HepG2 (cell line): ENCODE results near the gene SAMD14. TPM values are rescaled to one million over a fixed set of nuclear protein-coding genes. Genes with fewer than 3 reads are reported as not detected.

Experiments
- ATAC-seq: fragments of 200-7000 bp; cut with Tn5 transposase; 3 replicates; pipeline ENCODE4 v1.9.1; 2020; ENCODE audit warnings: mild to moderate bottlenecking, moderate library complexity
- BruUV-seq: library from RNA; stranded (reverse); fragments of 400-500 nt; replicated peaks from 2 replicates; lab custom pipeline; 2021; lab: Mats Ljungman, UMichigan
- CTCF ChIA-PET: fragments of 300-600 bp; formaldehyde crosslinking; extraction: SDS; loops from one replicate; lab custom pipeline; 2021; ENCODE audit warnings: low total read pairs, inconsistent platforms, low intra/inter-chr PET ratio; lab: Yijun Ruan, JAX
- POLR2A ChIA-PET: fragments of 350-600 bp; sonication (Branson Sonifier 250); formaldehyde crosslinking; loops from one replicate; lab custom pipeline; 2020; ENCODE audit warnings: antibody characterized with exemption, inconsistent platforms; lab: Yijun Ruan, JAX
- DNase-seq: peaks from one replicate; pipeline ENCODE4 v3.0.0-alpha.2; 2015; ENCODE audit warnings: low spot score
- FAIRE-seq: peaks from 3 replicates; lab custom pipeline; 2011; peaks lifted over from hg19 to GRCh38; lab: Jason Lieb, UNC
- H2AFZ ChIP-seq: one replicate; pipeline ENCODE4 v1.6.1; 2011; ENCODE audit warnings: low read length, inconsistent platforms
- H3K27ac ChIP-seq: fragments of 300-600 bp; 3 replicates; pipeline ENCODE4 v1.8.0; 2011; ENCODE audit warnings: mixed run types, mild to moderate bottlenecking, mixed read lengths, low read length, inconsistent platforms; ENCODE audit not compliant: insufficient read depth; ENCODE audit errors: extremely low read length
- H3K27me3 ChIP-seq, 2 experiments: fragments of 200-600 bp in 1 of 2; 2 replicates in 1 of 2; 3 replicates in 1 of 2; pipeline versions ENCODE4 v1.6.0 to v1.8.0; 2011; ENCODE audit warnings: low read length in 2 of 2, mild to moderate bottlenecking in 2 of 2, moderate library complexity in 2 of 2, inconsistent platforms in 1 of 2; ENCODE audit not compliant: insufficient read depth in 2 of 2, control insufficient read depth in 1 of 2
- H3K36me3 ChIP-seq, 2 experiments: fragments of 200-600 bp in 1 of 2; replicated peaks in 1 of 2; 2 replicates in 1 of 2; 3 replicates in 1 of 2; pipeline versions ENCODE4 v1.5.1 to v1.8.0; 2011; ENCODE audit warnings: low read length in 2 of 2, inconsistent platforms in 1 of 2; ENCODE audit not compliant: insufficient read depth in 2 of 2, control insufficient read depth in 1 of 2
- H3K4me1 ChIP-seq: 2 replicates; pipeline ENCODE4 v1.5.1; 2012; ENCODE audit warnings: low read length, inconsistent platforms; ENCODE audit not compliant: insufficient read depth
- H3K4me2 ChIP-seq: 2 replicates; pipeline ENCODE4 v1.6.0; 2011; ENCODE audit warnings: low read depth, low read length, inconsistent platforms
- H3K4me3 ChIP-seq, 3 experiments: fragments of 200-600 bp in 1 of 3; sonication (generic), shearing (Covaris generic) in 1 of 3; replicated peaks in 1 of 3; 2 replicates each; pipeline ENCODE4 v1.5.1; 2011 to 2016; ENCODE audit warnings: low read length in 3 of 3, inconsistent platforms in 2 of 3, low read depth in 2 of 3, mild to moderate bottlenecking in 2 of 3, control low read depth in 1 of 3, mixed read lengths in 1 of 3; ENCODE audit not compliant: insufficient read depth in 1 of 3
- H3K79me2 ChIP-seq: one replicate; pipeline ENCODE4 v1.6.1; 2011; ENCODE audit warnings: low read length, inconsistent platforms; ENCODE audit not compliant: insufficient read depth
- H3K9ac ChIP-seq: 2 replicates; pipeline ENCODE4 v1.6.0; 2011; ENCODE audit warnings: mild to moderate bottlenecking, low read depth, low read length, inconsistent platforms; ENCODE audit not compliant: insufficient read depth
- H3K9me3 ChIP-seq: 2 replicates; pipeline ENCODE4 v1.5.1; 2012; ENCODE audit warnings: mild to moderate bottlenecking, low read length
- H4K20me1 ChIP-seq: 2 replicates; pipeline ENCODE4 v1.6.0; 2011; ENCODE audit warnings: inconsistent platforms, mild to moderate bottlenecking, low read length, moderate library complexity; ENCODE audit not compliant: insufficient read depth
- AGO1 ChIP-seq: fragments of 200-400 bp; formaldehyde crosslinking; IDR thresholded peaks from 2 replicates; pipeline ENCODE4 v1.6.1; 2017; ENCODE audit warnings: mild to moderate bottlenecking, low read depth, low read length, moderate library complexity; ENCODE audit not compliant: poor library complexity, severe bottlenecking
- ARID2 ChIP-seq: sonication (generic); formaldehyde crosslinking; IDR thresholded peaks from 2 replicates; pipeline ENCODE4 v1.8.1; 2022; ENCODE audit warnings: mild to moderate bottlenecking, missing genetic modification reagents, borderline replicate concordance
- FUBP1 ChIP-seq: sonication (generic); formaldehyde crosslinking; IDR thresholded peaks from 2 replicates; pipeline ENCODE4 v1.5.1; 2020; ENCODE audit warnings: missing genetic modification reagents, mild to moderate bottlenecking, borderline replicate concordance
- HNF4A ChIP-seq: sonication (generic); formaldehyde crosslinking; IDR thresholded peaks from 2 replicates; pipeline ENCODE4 v1.4.0; 2020; ENCODE audit warnings: missing genetic modification reagents
- MTF1 ChIP-seq: sonication (generic); formaldehyde crosslinking; IDR thresholded peaks from 2 replicates; pipeline ENCODE4 v1.5.0; 2020; ENCODE audit warnings: missing genetic modification reagents
- RARG ChIP-seq: sonication (generic); formaldehyde crosslinking; IDR thresholded peaks from 2 replicates; pipeline ENCODE4 v1.4.0; 2020; ENCODE audit warnings: low read depth, mild to moderate bottlenecking, missing genetic modification reagents
- ZMAT3 ChIP-seq: sonication (generic); formaldehyde crosslinking; conservative IDR thresholded peaks from 2 replicates; pipeline ENCODE4 v1.7.0; 2021; ENCODE audit warnings: missing genetic modification reagents
- ZNF3 ChIP-seq: IDR thresholded peaks from 2 replicates; pipeline ENCODE4 v1.7.0; 2017; ENCODE audit warnings: inconsistent platforms
- ZNF430 ChIP-seq: sonication (generic); formaldehyde crosslinking; IDR thresholded peaks from 2 replicates; pipeline ENCODE4 v1.9.0; 2021; ENCODE audit warnings: mild to moderate bottlenecking, missing genetic modification reagents
- ZNF800 ChIP-seq: sonication (generic); formaldehyde crosslinking; IDR thresholded peaks from 2 replicates; pipeline ENCODE4 v1.4.0; 2020; ENCODE audit warnings: missing genetic modification reagents
- WGBS: methylation state at CpG from one replicate; pipeline ENCODE4 v1.1.6; 2017; ENCODE audit warnings: low lambda C conversion rate; 5-methylcytosine and 5-hydroxymethylcytosine counted together
- in situ Hi-C: cut with HindIII; loops from 2 replicates; pipeline ENCODE4 v1.10.0; 2017; ENCODE audit warnings: low pct_unique_long_range_greater_than_20kb; ENCODE audit not compliant: extremely low pct_ligation_motif_present
- intact Hi-C: fragments of 100-400 bp; cut with micrococcal nuclease; formaldehyde crosslinking; loops from one replicate; pipeline ENCODE4 v1.10.0; 2022; ENCODE audit not compliant: unreplicated experiment
- polyA plus RNA-seq, 8 experiments: library from polyadenylated mRNA; depleted of rRNA in 3 of 8; stranded (reverse) in 7 of 8; unstranded in 1 of 8; fragments of >200 nt; fragmentation: Illumina TruSeq in 4 of 8; extraction: Trizol in 4 of 8; gene quantifications; 2 replicates each; pipeline versions ENCODE4 v1.2.1 to v1.2.3, GENCODE V29; 2011 to 2016; ENCODE audit warnings: low read depth in 4 of 8, missing spikeins in 1 of 8, mixed read lengths in 1 of 8; ENCODE audit not compliant: insufficient read depth in 1 of 8
- total RNA-seq, 5 experiments: library from RNA; depleted of rRNA; stranded (reverse); fragments of >200 nt; fragmentation: Illumina TruSeq; extraction: Trizol; gene quantifications; 2 replicates each; pipeline ENCODE4 v1.2.3, GENCODE V29; 2016; ENCODE audit warnings: low read depth in 1 of 5

SAMD14 gene
- total and polyA plus RNA-seq, 2 of the 13 experiments (the other 11 are each of a cell fraction or from before 2014, with no cell fraction given) = 0.07 to 0.22 TPM

- POLR2A ChIA-PET = no interaction called here
- in situ Hi-C loops = no loop called here
These were observed 55.7 kb downstream of the SAMD14 start for GRCh38 chr17:50074227-50074626.

More at GRCh38 chr17:50074227-50074626, 55.7 kb downstream of the SAMD14 start:
- Histone ChIP-seq H3K4me2 (no peak overlapping the region), H3K9ac (no peak overlapping the region), H3K27me3 (peaks cover 0 to 26% of the 10 kb centered on the region in 2 experiments; a peak in 2 of 5 replicates), H2AFZ (no peak overlapping the region), H4K20me1 (no peaks in the 10 kb centered on the region; the same call in 1 of the 2 replicates), H3K79me2 (no peaks in the 10 kb centered on the region), H3K27ac (no peak overlapping the region), H3K36me3 (no peaks in the 10 kb centered on the region), H3K4me1 (no peaks in the 10 kb centered on the region), H3K4me3 (no peak overlapping the region), H3K9me3 (no peaks in the 10 kb centered on the region)
- FAIRE-seq (no peak), ATAC-seq (no peak), DNase-seq (no peak)
- BruUV-seq = no TSS peak
- intact Hi-C loops = no loop called here
- CTCF ChIA-PET = no interaction called here
- TF ChIP-seq ZNF430 (CRISPR knock-in tag) (no peak), AGO1 (no peak), HNF4A (CRISPR knock-in tag) (no peak), ZNF3 (CRISPR knock-in tag) (no peak), ZMAT3 (CRISPR knock-in tag) (no peak), MTF1 (CRISPR knock-in tag) (no peak), RARG (CRISPR knock-in tag) (no peak), ZNF800 (CRISPR knock-in tag) (no peak), FUBP1 (no peak), ARID2 (CRISPR knock-in tag) (no peak)
- WGBS = 26% methylated on average over 6 of the region's 6 CpGs
